OCI-LY7 (cell line): ENCODE measurements around the gene ZCCHC12. TPM values are rescaled to one million over a fixed set of nuclear protein-coding genes. Genes with fewer than 3 reads are reported as not detected.

ENCODE experiments used
- BruUV-seq: library from RNA; stranded (reverse); fragments of 400-500 nt; replicated peaks from 2 replicates; lab custom pipeline; 2021; lab: Mats Ljungman, UMichigan
- CTCF ChIA-PET: fragments of 300-600 bp; sonication (Branson Sonifier 250); formaldehyde crosslinking; loops from one replicate; lab custom pipeline; 2022; ENCODE audit warnings: antibody characterized with exemption; ENCODE audit not compliant: unreplicated experiment; lab: Charles Lee
- POLR2A ChIA-PET: fragments of 300-600 bp; sonication (Branson Sonifier 250); formaldehyde crosslinking; loops from one replicate; lab custom pipeline; 2022; ENCODE audit warnings: antibody characterized with exemption; lab: Charles Lee
- DNase-seq: peaks from one replicate; pipeline ENCODE4 v3.0.0-alpha.2; 2015; ENCODE audit warnings: low spot score
- H2AFZ ChIP-seq: fragments of 200-600 bp; sonication (generic), shearing (Covaris generic); 2 replicates; pipeline ENCODE4 v1.6.1; 2014; ENCODE audit warnings: mild to moderate bottlenecking, antibody characterized with exemption, low read length, moderate library complexity
- H3K27ac ChIP-seq: fragments of 200-600 bp; sonication (generic); 2 replicates; pipeline ENCODE4 v1.5.1; 2014; ENCODE audit warnings: mixed run types, low read depth, mild to moderate bottlenecking, moderate library complexity, low read length, inconsistent platforms; ENCODE audit not compliant: poor library complexity, severe bottlenecking
- H3K36me3 ChIP-seq: fragments of 200-600 bp; sonication (generic); 2 replicates; pipeline ENCODE4 v1.6.1; 2014; ENCODE audit warnings: mild to moderate bottlenecking, antibody characterized with exemption, low read length, moderate library complexity, mixed read lengths; ENCODE audit not compliant: insufficient read depth
- H3K4me1 ChIP-seq: fragments of 200-600 bp; sonication (generic); 2 replicates; pipeline ENCODE4 v1.5.1; 2014; ENCODE audit warnings: mild to moderate bottlenecking, low read length; ENCODE audit not compliant: insufficient read depth, poor library complexity, severe bottlenecking
- H3K4me2 ChIP-seq: fragments of 200-600 bp; sonication (generic); 2 replicates; pipeline ENCODE4 v1.6.1; 2014; ENCODE audit warnings: mild to moderate bottlenecking, low read length
- H3K4me3 ChIP-seq: fragments of 200-600 bp; sonication (generic); 2 replicates; pipeline ENCODE4 v1.5.1; 2014; ENCODE audit warnings: mild to moderate bottlenecking, low read depth, low read length; ENCODE audit not compliant: poor library complexity, severe bottlenecking
- H3K79me2 ChIP-seq: fragments of 200-600 bp; sonication (generic); 2 replicates; pipeline ENCODE4 v1.6.1; 2016; ENCODE audit warnings: low read depth, mild to moderate bottlenecking, low read length, moderate library complexity, mixed read lengths; ENCODE audit not compliant: insufficient read depth
- H3K9me2 ChIP-seq: fragments of 200-600 bp; sonication (generic); 2 replicates; pipeline ENCODE4 v1.6.1; 2016; ENCODE audit warnings: mild to moderate bottlenecking, low read length, mixed read lengths; ENCODE audit not compliant: insufficient read depth
- H3K9me3 ChIP-seq: fragments of 200-600 bp; sonication (generic); 2 replicates; pipeline ENCODE4 v1.6.1; 2014; ENCODE audit warnings: mild to moderate bottlenecking, mixed run types, low read length, mixed read lengths
- H4K20me1 ChIP-seq: fragments of 200-600 bp; sonication (generic); 2 replicates; pipeline ENCODE4 v1.6.1; 2014; ENCODE audit warnings: mild to moderate bottlenecking, antibody characterized with exemption, low read length, moderate library complexity, mixed read lengths; ENCODE audit not compliant: insufficient read depth
- EZH2phosphoT487 ChIP-seq: fragments of 200-600 bp; sonication (generic); IDR thresholded peaks from 2 replicates; pipeline ENCODE4 v1.6.1; 2018; ENCODE audit warnings: low read depth, borderline replicate concordance, mild to moderate bottlenecking, mixed run types, antibody characterized with exemption, low read length, moderate library complexity, mixed read lengths
- intact Hi-C: fragments of 100-400 bp; cut with micrococcal nuclease; formaldehyde crosslinking; loops from one replicate; pipeline ENCODE4 v1.10.0; 2022; ENCODE audit not compliant: unreplicated experiment
- total RNA-seq, 2 experiments: library from RNA; depleted of rRNA in 1 of 2; stranded (reverse); fragments of >200 nt in 1 of 2; shearing (Covaris generic) in 1 of 2; gene quantifications; 2 replicates each; pipeline ENCODE4 v1.2.3, GENCODE V29; 2014 to 2022
- TF ChIP-seq, protein P1 (sequence below): fragments of 200-600 bp; sonication (generic); conservative IDR thresholded peaks from 2 replicates; pipeline ENCODE4 v1.5.1; 2014; ENCODE audit warnings: mild to moderate bottlenecking, antibody characterized with exemption, low read length, moderate library complexity, mixed read lengths

The ZCCHC12 gene
- total RNA-seq, 2 experiments from 2014 or later = not detected

DNA sequence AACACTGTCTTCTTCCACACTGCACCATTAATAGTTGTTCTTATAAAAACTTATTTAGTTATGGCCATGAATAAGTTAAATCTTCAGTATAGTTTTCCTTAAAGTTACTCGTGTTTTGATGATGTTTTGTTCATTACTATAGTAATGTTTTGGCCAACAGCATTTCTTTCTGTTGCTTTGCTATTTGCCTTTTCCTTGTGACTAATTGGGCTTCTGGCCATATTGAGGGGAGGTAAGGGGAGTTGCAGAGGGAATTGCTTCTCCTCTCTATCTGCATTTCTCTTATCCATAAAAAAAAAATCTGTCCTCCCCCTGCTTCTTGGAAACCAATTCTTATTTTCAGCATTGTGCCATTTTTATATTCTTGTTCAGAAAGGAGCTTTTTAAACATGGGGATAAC, 42.7 kb upstream of the ZCCHC12 start:
- intact Hi-C loops = no loop called here
- no peaks in the 10 kb centered on the region for H3K79me2 ChIP-seq
- ChIA-PET CTCF (no interaction called here), POLR2A (no interaction called here)
- BruUV-seq = no TSS peak
- TF ChIP-seq EZH2phosphoT487 = no peak
- TF ChIP-seq, protein P1, sequence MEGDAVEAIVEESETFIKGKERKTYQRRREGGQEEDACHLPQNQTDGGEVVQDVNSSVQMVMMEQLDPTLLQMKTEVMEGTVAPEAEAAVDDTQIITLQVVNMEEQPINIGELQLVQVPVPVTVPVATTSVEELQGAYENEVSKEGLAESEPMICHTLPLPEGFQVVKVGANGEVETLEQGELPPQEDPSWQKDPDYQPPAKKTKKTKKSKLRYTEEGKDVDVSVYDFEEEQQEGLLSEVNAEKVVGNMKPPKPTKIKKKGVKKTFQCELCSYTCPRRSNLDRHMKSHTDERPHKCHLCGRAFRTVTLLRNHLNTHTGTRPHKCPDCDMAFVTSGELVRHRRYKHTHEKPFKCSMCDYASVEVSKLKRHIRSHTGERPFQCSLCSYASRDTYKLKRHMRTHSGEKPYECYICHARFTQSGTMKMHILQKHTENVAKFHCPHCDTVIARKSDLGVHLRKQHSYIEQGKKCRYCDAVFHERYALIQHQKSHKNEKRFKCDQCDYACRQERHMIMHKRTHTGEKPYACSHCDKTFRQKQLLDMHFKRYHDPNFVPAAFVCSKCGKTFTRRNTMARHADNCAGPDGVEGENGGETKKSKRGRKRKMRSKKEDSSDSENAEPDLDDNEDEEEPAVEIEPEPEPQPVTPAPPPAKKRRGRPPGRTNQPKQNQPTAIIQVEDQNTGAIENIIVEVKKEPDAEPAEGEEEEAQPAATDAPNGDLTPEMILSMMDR = no peak
- no peaks in the 10 kb centered on the region for H3K9me2 ChIP-seq
- H3K27ac ChIP-seq = no peak overlapping the region
- no peaks in the 10 kb centered on the region for H3K9me3 ChIP-seq
- no peak for DNase-seq
- H4K20me1 ChIP-seq = no peaks in the 10 kb centered on the region
- no peaks in the 10 kb centered on the region for H3K4me1 ChIP-seq
- H3K4me2 ChIP-seq = no peak overlapping the region
- H2AFZ ChIP-seq = no peak overlapping the region
- no peaks in the 10 kb centered on the region for H3K36me3 ChIP-seq
- H3K4me3 ChIP-seq = no peak overlapping the region

DNA sequence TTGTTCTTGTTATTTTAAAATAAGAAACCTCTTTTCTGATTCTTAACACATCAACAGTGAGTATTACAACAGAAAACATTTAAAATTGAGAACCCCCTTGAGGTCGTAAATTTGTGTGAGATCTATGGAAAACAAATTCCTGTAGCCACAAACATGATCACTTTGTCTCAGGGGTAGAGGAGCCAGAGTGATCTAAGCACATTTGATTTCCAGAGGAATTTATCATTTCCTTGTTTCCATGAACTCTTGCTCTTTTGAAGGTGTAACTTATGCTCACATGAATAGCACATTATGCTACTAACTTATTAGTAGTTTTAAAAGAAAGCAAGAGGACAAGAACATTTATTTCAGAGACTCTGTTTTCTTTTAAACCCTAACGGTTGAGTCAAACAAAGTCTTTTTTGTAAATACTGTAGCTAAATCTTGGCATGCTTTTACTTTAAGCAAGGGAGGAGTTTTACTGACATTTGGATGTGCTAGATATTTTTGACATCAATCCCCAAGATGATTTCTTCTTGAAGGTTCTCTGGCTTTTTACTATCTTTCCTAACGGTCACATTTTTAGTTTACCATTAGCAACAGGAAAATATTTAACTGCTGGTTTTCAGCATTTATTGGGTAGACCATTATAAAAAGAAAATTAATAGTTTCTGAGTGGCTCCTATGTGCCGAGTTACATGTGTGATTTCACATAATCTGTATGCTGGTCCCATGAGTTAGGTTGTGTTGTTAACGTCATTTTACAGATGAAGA, 27.9 kb upstream of the ZCCHC12 start:
- Histone ChIP-seq H3K27ac (no peak overlapping the region), H3K4me1 (no peaks in the 10 kb centered on the region), H3K9me3 (no peaks in the 10 kb centered on the region), H4K20me1 (no peaks in the 10 kb centered on the region), H3K4me2 (no peak overlapping the region), H3K36me3 (no peaks in the 10 kb centered on the region), H3K4me3 (no peak overlapping the region), H3K79me2 (no peaks in the 10 kb centered on the region), H3K9me2 (no peaks in the 10 kb centered on the region), H2AFZ (no peak overlapping the region)
- intact Hi-C loops = no loop called here
- BruUV-seq = no TSS peak
- ChIA-PET POLR2A (interaction anchor here (0.7 kb wide), 2 partner anchors 54 to 378 kb away, joined by 4 to 6 read pairs; no protein-coding TSS in a partner anchor), CTCF (no interaction called here)
- TF ChIP-seq, protein P1 = no peak
- no peak for TF ChIP-seq EZH2phosphoT487
- DNase-seq = no peak

DNA sequence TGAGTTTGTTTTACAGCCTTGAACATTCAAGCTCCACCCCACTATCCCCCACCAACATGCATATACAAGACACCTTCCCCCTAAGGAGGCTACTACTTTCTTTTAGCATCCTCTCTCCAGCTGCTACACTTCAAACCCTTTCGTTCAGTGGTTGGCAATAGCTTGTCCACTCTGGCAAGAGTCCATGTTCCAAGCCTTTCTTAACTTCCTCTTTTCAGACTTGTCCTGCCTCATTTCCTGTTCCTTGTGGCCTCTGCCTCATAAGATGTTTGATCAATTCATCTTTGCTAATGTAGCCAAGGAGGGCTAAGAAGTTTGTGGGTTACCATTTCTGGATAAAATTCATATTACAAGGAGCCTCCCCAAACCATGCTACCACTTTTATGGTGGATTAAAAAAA, 20.8 kb upstream of the ZCCHC12 start:
- BruUV-seq = no TSS peak
- intact Hi-C loops = loop anchor here (10.0 kb wide), 1 partner anchor 188 kb away; no protein-coding TSS in a partner anchor
- H2AFZ ChIP-seq = no peak overlapping the region

More for the DNA sequence above, 20.8 kb upstream of the ZCCHC12 start:
- no peak for DNase-seq
- POLR2A ChIA-PET = no interaction called here
- Histone ChIP-seq H3K4me2 (no peak overlapping the region), H3K27ac (no peak overlapping the region), H3K4me3 (no peak overlapping the region), H3K9me2 (no peaks in the 10 kb centered on the region), H3K9me3 (no peaks in the 10 kb centered on the region), H4K20me1 (no peaks in the 10 kb centered on the region), H3K79me2 (no peaks in the 10 kb centered on the region), H3K36me3 (no peaks in the 10 kb centered on the region), H3K4me1 (no peaks in the 10 kb centered on the region)
- CTCF ChIA-PET = no interaction called here
- TF ChIP-seq, protein P1 = no peak
- TF ChIP-seq EZH2phosphoT487 = no peak
